Spleen (tissue), 11 donors: ENCODE measurements around the gene AP1G2. TPM values are rescaled to one million over a fixed set of nuclear protein-coding genes. Genes with fewer than 3 reads are reported as not detected.

ENCODE experiments used
- DNase-seq: peaks from one replicate; pipeline ENCODE4 v3.0.0-alpha.2; 2020
- H3K27ac ChIP-seq, 8 donors: fragments of 200-600 bp; sonication (generic) in 7 of 8; 1 replicate in 4 of 8; 2 replicates in 4 of 8; pipeline versions ENCODE4 v1.5.0 to v1.8.0; 2016 to 2021; ENCODE audit warnings: inconsistent platforms in 4 of 8, mild to moderate bottlenecking in 4 of 8, moderate library complexity in 1 of 8
- H3K27me3 ChIP-seq, 7 donors: fragments of 200-600 bp; sonication (generic) in 6 of 7; replicated peaks in 1 of 7; 1 replicate in 4 of 7; 2 replicates in 3 of 7; pipeline versions ENCODE4 v1.5.0 to v1.8.0; 2016 to 2021; ENCODE audit warnings: inconsistent platforms in 3 of 7, mild to moderate bottlenecking in 1 of 7
- H3K36me3 ChIP-seq, 6 donors: fragments of 200-600 bp; sonication (generic) in 5 of 6; 1 replicate in 4 of 6; 2 replicates in 2 of 6; pipeline versions ENCODE4 v1.5.0 to v1.8.0; 2016 to 2021; ENCODE audit warnings: inconsistent platforms in 2 of 6
- H3K4me1 ChIP-seq, 6 donors: fragments of 200-600 bp; sonication (generic) in 5 of 6; 1 replicate in 3 of 6; 2 replicates in 3 of 6; pipeline versions ENCODE4 v1.5.0 to v1.8.0; 2016 to 2021; ENCODE audit warnings: inconsistent platforms in 3 of 6
- H3K4me3 ChIP-seq, 8 donors: fragments of 200-600 bp; sonication (generic) in 7 of 8; 1 replicate in 4 of 8; 2 replicates in 4 of 8; pipeline versions ENCODE4 v1.5.0 to v1.8.0; 2016 to 2021; ENCODE audit warnings: inconsistent platforms in 4 of 8, mild to moderate bottlenecking in 4 of 8, moderate library complexity in 2 of 8
- H3K9me3 ChIP-seq, 8 donors: fragments of 200-600 bp; sonication (generic) in 7 of 8; 1 replicate in 4 of 8; 2 replicates in 4 of 8; pipeline versions ENCODE4 v1.5.0 to v1.8.0; 2016 to 2021; ENCODE audit warnings: inconsistent platforms in 4 of 8
- POLR2A ChIP-seq, 3 donors: fragments of 450-650 bp; IDR thresholded peaks; one replicate each; pipeline ENCODE4 v1.5.1; 2017; ENCODE audit warnings: antibody characterized with exemption in 3 of 3, mild to moderate bottlenecking in 1 of 3
- POLR2AphosphoS5 ChIP-seq, 3 donors: sonication (generic); formaldehyde crosslinking; IDR thresholded peaks; one replicate each; pipeline ENCODE4 v1.5.1; 2017; ENCODE audit warnings: antibody characterized with exemption in 3 of 3
- WGBS, 5 donors: extraction: QIAGEN DNeasy Blood & Tissue Kit in 3 of 5; methylation state at CpG; one replicate each; pipeline versions ENCODE4 v1.1.5 to v1.1.7; 2013 to 2018; 5-methylcytosine and 5-hydroxymethylcytosine counted together
- intact Hi-C: fragments of 100-400 bp; cut with DNase I; formaldehyde crosslinking; loops from one replicate; pipeline ENCODE4 v1.15.0; 2023; ENCODE audit warnings: low total_unique reads
- polyA plus RNA-seq, 3 donors: library from polyadenylated mRNA; stranded (reverse); fragments of 200-250 nt; gene quantifications; one replicate each; pipeline ENCODE4 v1.2.1, GENCODE V29; 2013
- total RNA-seq, 7 donors: library from RNA; depleted of rRNA in 3 of 7; stranded (reverse); fragments of >200 nt in 3 of 7; fragmentation: NEBNext Ultra II Directional in 4 of 7; extraction: Animal tissue kit (Norgen Biotek cat#: 25700) in 4 of 7; gene quantifications; one replicate each; pipeline versions ENCODE4 v1.1.0 to v1.2.1, GENCODE V29; 2016 to 2021
- TF ChIP-seq, protein P1 (sequence below), 11 experiments: fragments of 200-600 bp in 7 of 11; fragments of 450-650 bp in 4 of 11; sonication (generic) in 4 of 11; IDR thresholded peaks in 8 of 11; conservative IDR thresholded peaks in 3 of 11; 1 replicate in 7 of 11; 2 replicates in 4 of 11; pipeline versions ENCODE4 v1.4.0 to v1.8.0; 2016 to 2021; ENCODE audit warnings: antibody characterized with exemption in 11 of 11, inconsistent platforms in 4 of 11, mild to moderate bottlenecking in 1 of 11
- donor health status: healthy with polysubstance abuse.
- donor health status: DM: no; HTN: no; CAD: no; lungs with moderate emphysema.
- donor health status: DM: no; HTN: no; CAD: no.
- donor health status: Bipolar disorder and iron deficiency.
- donor health status: healthy.
- donor health status: DM: no; HTN: no; CAD: no.
- donor health status: DM: yes; HTN: yes; CAD: no.

The AP1G2 gene
- total and polyA plus RNA-seq, 10 donors, result 126 to 267 (median 187) TPM

DNA sequence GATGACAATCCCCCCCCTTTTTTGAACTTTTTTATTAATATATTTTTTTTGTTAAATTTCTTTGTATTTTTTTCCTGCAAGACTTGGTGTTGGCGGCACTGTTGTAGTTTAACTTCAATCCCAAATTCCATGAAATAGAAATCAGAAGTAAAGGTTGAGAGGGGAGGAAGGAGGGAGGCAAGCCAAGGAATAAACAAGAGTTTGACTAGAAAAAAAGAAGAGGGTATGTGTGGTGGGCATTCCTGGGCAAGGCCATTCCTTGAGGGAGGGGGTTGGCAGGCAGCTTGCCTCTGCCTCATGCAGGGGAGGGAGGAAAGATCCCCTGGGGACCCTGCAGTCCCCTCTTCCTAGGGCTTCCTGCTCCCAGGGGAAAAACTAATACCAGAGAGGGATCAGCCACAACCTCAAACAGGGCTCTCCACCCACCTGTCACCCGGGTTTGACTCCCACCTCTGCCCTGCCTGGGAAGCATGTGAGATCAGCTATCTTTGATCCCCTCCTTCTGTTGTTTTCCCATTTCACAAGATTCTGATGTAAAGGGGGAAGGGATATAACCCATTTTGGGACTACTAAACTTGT, 519 bp upstream of the AP1G2 start:
- H3K27ac ChIP-seq, result peak overlapping the region; percentile 74 to 94 (median 86)
- DNase-seq, result no peak
- H3K4me3 ChIP-seq, result peak overlapping the region in 7 of 8 donors; percentile 56 to 93 (median 67)
- H3K27me3 ChIP-seq, result peaks cover 0 to 7% (median 0%) of the 10 kb centered on the region in 7 donors
- peaks cover 0 to 32% (median 29%) of the 10 kb centered on the region in 6 donors for H3K36me3 ChIP-seq
- TF ChIP-seq POLR2A (IDR thresholded peaks at IDR 0.05), result no peak
- no peak for TF ChIP-seq POLR2AphosphoS5 (IDR thresholded peaks at IDR 0.05)
- TF ChIP-seq, protein P1, sequence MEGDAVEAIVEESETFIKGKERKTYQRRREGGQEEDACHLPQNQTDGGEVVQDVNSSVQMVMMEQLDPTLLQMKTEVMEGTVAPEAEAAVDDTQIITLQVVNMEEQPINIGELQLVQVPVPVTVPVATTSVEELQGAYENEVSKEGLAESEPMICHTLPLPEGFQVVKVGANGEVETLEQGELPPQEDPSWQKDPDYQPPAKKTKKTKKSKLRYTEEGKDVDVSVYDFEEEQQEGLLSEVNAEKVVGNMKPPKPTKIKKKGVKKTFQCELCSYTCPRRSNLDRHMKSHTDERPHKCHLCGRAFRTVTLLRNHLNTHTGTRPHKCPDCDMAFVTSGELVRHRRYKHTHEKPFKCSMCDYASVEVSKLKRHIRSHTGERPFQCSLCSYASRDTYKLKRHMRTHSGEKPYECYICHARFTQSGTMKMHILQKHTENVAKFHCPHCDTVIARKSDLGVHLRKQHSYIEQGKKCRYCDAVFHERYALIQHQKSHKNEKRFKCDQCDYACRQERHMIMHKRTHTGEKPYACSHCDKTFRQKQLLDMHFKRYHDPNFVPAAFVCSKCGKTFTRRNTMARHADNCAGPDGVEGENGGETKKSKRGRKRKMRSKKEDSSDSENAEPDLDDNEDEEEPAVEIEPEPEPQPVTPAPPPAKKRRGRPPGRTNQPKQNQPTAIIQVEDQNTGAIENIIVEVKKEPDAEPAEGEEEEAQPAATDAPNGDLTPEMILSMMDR (IDR thresholded peaks at IDR 0.05 in 8 of 11, conservative IDR thresholded peaks at IDR 0.05 in 3 of 11), result no peak
- H3K4me1 ChIP-seq, result peaks cover 5 to 76% (median 42%) of the 10 kb centered on the region in 6 donors
- no peaks in the 10 kb centered on the region for H3K9me3 ChIP-seq
- intact Hi-C loops, result loop anchor here (10.0 kb wide), 1 partner anchor 243 kb away; the partner anchor contains the start of gene PABPN1
- WGBS, 5 donors, result 57 to 79% (median 65%) methylated on average over 2 of the region's 2 CpGs

DNA sequence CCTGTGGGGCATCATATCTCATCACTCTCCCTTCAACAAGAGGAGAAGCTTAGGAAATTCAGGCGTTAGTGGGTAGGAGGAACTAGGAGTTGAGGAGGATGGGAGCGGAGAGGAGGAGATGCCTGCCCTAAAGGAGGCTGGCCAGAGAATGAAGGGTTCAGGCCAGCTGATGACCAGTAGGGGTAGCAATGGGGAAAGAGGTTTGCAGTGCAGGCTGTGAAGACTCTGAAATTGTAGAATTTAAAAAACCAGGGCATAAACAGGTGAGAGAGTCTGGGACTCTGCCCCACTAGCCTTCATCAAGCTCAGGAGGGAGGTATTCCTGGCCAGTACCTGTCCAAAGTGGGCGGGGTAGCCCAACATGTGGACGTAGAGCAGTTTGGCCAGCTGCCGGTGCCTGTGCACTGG, 809 bp downstream of the AP1G2 start:
- H3K27me3 ChIP-seq, result peaks cover 0 to 7% (median 0%) of the 10 kb centered on the region in 7 donors
- no peak for DNase-seq
- intact Hi-C loops, result loop anchor here (10.0 kb wide), 1 partner anchor 242 kb away; the partner anchor contains the start of gene PABPN1
- peaks cover 0 to 45% (median 36%) of the 10 kb centered on the region in 6 donors for H3K36me3 ChIP-seq
- H3K27ac ChIP-seq, result peak overlapping the region; percentile 74 to 94 (median 86)
- no peak for TF ChIP-seq POLR2AphosphoS5 (IDR thresholded peaks at IDR 0.05)
- TF ChIP-seq, protein P1 (IDR thresholded peaks at IDR 0.05 in 8 of 11, conservative IDR thresholded peaks at IDR 0.05 in 3 of 11), result no peak
- no peaks in the 10 kb centered on the region for H3K9me3 ChIP-seq
- peaks cover 5 to 72% (median 35%) of the 10 kb centered on the region in 6 donors for H3K4me1 ChIP-seq
- WGBS, 5 donors, result 16 to 29% (median 22%) methylated on average over 5 of the region's 5 CpGs
- peak overlapping the region; percentile 56 to 93 (median 67) for H3K4me3 ChIP-seq

DNA sequence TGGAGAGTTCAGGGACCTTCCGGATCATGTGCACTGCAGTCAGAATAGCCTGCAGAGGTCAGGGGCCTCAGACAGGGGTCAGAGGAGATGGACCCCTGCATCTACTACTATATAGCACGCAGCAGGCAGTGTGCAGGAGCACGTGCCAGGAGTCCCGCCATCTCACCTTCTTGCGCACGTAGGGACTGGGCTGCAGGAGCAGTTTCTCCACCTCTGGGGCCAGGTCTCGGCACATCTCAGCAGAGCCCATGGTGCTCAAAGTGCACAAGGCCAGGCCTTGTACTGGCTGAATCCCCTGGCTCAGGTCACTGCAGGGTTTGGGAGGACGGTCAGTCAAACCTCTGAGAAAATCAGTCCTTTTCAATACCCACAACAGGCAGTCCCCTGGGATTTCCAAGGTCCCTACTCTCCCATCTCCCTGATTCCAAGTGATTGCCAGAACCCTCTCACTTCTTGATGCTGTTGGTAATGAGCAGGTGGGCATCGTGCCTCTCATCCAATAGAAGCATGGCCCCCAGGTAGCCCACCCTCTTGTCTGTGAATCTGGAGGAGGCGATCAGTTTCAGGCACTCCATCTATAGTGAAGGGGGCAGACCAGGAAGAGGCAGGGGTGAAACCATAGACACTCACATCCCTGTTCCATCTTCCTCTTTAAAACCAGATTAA, 1.3 kb downstream of the AP1G2 start:
- peaks cover 0 to 6% (median 0%) of the 10 kb centered on the region in 7 donors for H3K27me3 ChIP-seq
- peak overlapping the region in 5 of 8 donors; percentile 84 to 94 (median 89) for H3K27ac ChIP-seq
- TF ChIP-seq, protein P1 (IDR thresholded peaks at IDR 0.05 in 8 of 11, conservative IDR thresholded peaks at IDR 0.05 in 3 of 11), result no peak
- no peak for TF ChIP-seq POLR2A (IDR thresholded peaks at IDR 0.05)
- TF ChIP-seq POLR2AphosphoS5 (IDR thresholded peaks at IDR 0.05), result peak in 2 of 3 donors; percentile 38 to 43
- DNase-seq, result no peak
- 90 to 96% (median 95%) methylated on average over 7 to 10 of the region's 10 CpGs for WGBS, 5 donors
- peaks cover 0 to 51% (median 41%) of the 10 kb centered on the region in 6 donors for H3K36me3 ChIP-seq
- peaks cover 5 to 70% (median 33%) of the 10 kb centered on the region in 6 donors for H3K4me1 ChIP-seq
- H3K9me3 ChIP-seq, result no peaks in the 10 kb centered on the region
- H3K4me3 ChIP-seq, result peak overlapping the region in 4 of 8 donors; percentile 67 to 93 (median 68)
- intact Hi-C loops, result loop anchor here (10.0 kb wide), 1 partner anchor 241 kb away; the partner anchor contains the start of gene PABPN1

DNA sequence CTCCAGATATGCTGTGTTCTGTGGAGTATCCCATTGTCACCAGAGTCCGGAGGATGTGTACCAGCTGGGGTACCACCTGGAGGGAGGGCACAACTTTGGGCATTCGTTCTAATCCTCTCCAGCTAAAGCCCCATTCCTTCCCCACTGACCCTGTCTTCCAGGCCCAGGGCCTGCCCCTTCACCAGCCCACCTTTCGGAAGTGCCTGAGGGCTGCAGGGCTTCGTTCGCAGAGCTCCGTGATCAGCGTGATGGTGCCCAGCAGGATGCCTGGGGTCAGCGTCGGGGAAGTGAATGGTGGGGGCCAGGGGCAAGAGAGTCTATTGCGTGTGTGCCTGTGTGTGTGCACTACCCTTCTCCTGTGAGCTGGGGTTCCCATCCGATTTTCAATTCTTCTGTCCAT, 2.0 kb downstream of the AP1G2 start:
- no peak overlapping the region for H3K27ac ChIP-seq
- H3K4me3 ChIP-seq, result no peak overlapping the region
- intact Hi-C loops, result loop anchor here (10.0 kb wide), 1 partner anchor 241 kb away; the partner anchor contains the start of gene PABPN1
- no peak for DNase-seq
- H3K27me3 ChIP-seq, result no peaks in the 10 kb centered on the region
- TF ChIP-seq, protein P1 (IDR thresholded peaks at IDR 0.05 in 8 of 11, conservative IDR thresholded peaks at IDR 0.05 in 3 of 11), result no peak
- TF ChIP-seq POLR2AphosphoS5 (IDR thresholded peaks at IDR 0.05) (peak in 1 of 3 donors; percentile 64), POLR2A (IDR thresholded peaks at IDR 0.05) (no peak)
- no peaks in the 10 kb centered on the region for H3K9me3 ChIP-seq
- H3K4me1 ChIP-seq, result peaks cover 5 to 70% (median 33%) of the 10 kb centered on the region in 6 donors
- WGBS, 5 donors, result 89 to 94% (median 91%) methylated on average over 11 of the region's 11 CpGs
- H3K36me3 ChIP-seq, result peaks cover 0 to 57% (median 47%) of the 10 kb centered on the region in 6 donors
